H1 (cell line): ENCODE measurements around the gene CACNB4.

Experiments
- ASH2L ChIP-seq: fragments of 200-600, 300-600 bp; sonication (generic); IDR thresholded peaks from one replicate; pipeline ENCODE4 v1.7.1; 2017; ENCODE audit warnings: low read length
- POLR2A ChIP-seq, 2 experiments: IDR thresholded peaks; 1 replicate in 1 of 2; 2 replicates in 1 of 2; pipeline ENCODE4 v1.6.1; 2011; ENCODE audit warnings: low read depth in 2 of 2, low read length in 2 of 2, mild to moderate bottlenecking in 2 of 2; ENCODE audit errors: control extremely low read depth in 1 of 2
- SIN3A ChIP-seq, 2 experiments: IDR thresholded peaks in 1 of 2; conservative IDR thresholded peaks in 1 of 2; 2 replicates each; pipeline ENCODE4 v1.6.1; 2011 to 2012; ENCODE audit warnings: low read length in 2 of 2, improper control_type of control experiment in 1 of 2, low read depth in 1 of 2, mild to moderate bottlenecking in 1 of 2
- SIRT6 ChIP-seq: IDR thresholded peaks from one replicate; pipeline ENCODE4 v1.7.1; 2012; ENCODE audit warnings: low read length, inconsistent platforms
- TAF1 ChIP-seq: IDR thresholded peaks from 2 replicates; pipeline ENCODE4 v1.6.1; 2011; ENCODE audit warnings: mild to moderate bottlenecking, low read depth, low read length
- TF ChIP-seq, protein P1 (sequence below), 3 experiments: IDR thresholded peaks; 1 replicate in 2 of 3; 2 replicates in 1 of 3; pipeline versions ENCODE4 v1.5.1 to v1.6.1; 2011; ENCODE audit warnings: low read length in 3 of 3, mild to moderate bottlenecking in 3 of 3, inconsistent platforms in 2 of 3, low read depth in 1 of 3, moderate library complexity in 1 of 3; ENCODE audit not compliant: insufficient read depth in 1 of 3; ENCODE audit errors: control extremely low read depth in 1 of 3
- TF ChIP-seq, protein P2 (sequence below): IDR thresholded peaks from 2 replicates; pipeline ENCODE4 v1.6.1; 2011; ENCODE audit warnings: low read depth, mild to moderate bottlenecking, low read length; ENCODE audit not compliant: insufficient read depth

DNA sequence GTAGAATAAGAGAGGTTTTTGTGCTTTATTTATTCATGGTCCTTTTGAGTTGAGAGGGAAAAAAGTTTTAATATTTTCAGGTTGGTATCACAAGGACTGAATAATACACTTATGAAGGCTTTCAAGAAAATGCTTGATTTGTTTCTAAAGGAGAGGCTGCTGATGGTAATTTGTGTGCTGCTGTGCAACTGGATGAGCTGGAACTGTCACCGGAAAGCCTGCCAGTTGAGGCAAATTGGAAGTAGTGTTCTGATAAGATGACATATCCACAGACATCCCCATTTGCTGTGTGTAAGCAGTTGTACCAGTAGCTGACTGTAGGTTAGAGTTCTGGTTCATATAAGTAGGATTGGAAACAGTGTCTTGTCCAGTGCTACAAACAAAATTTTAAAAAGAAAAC, 21.6 kb upstream of the CACNB4 start:
- TF ChIP-seq POLR2A (IDR thresholded peaks at IDR 0.05; ENCODE audit: control extremely low read depth in 1 of 2, low read depth in 2 of 2, low read length in 2 of 2) (no peak), TAF1 (no peak), SIN3A (conservative IDR thresholded peaks at IDR 0.05 in 1 of 2, IDR thresholded peaks at IDR 0.05 in 1 of 2; ENCODE audit: low read depth in 1 of 2, low read length in 2 of 2) (no peak), SIRT6 (no peak), ASH2L (no peak)
- TF ChIP-seq, protein P1, sequence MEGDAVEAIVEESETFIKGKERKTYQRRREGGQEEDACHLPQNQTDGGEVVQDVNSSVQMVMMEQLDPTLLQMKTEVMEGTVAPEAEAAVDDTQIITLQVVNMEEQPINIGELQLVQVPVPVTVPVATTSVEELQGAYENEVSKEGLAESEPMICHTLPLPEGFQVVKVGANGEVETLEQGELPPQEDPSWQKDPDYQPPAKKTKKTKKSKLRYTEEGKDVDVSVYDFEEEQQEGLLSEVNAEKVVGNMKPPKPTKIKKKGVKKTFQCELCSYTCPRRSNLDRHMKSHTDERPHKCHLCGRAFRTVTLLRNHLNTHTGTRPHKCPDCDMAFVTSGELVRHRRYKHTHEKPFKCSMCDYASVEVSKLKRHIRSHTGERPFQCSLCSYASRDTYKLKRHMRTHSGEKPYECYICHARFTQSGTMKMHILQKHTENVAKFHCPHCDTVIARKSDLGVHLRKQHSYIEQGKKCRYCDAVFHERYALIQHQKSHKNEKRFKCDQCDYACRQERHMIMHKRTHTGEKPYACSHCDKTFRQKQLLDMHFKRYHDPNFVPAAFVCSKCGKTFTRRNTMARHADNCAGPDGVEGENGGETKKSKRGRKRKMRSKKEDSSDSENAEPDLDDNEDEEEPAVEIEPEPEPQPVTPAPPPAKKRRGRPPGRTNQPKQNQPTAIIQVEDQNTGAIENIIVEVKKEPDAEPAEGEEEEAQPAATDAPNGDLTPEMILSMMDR (IDR thresholded peaks at IDR 0.05; ENCODE audit: control extremely low read depth in 1 of 3, insufficient read depth in 1 of 3, low read depth in 1 of 3, low read length in 3 of 3): no peak
- TF ChIP-seq, protein P2, sequence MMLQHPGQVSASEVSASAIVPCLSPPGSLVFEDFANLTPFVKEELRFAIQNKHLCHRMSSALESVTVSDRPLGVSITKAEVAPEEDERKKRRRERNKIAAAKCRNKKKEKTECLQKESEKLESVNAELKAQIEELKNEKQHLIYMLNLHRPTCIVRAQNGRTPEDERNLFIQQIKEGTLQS: no peak
